SIG-M5 treated with dmso at 0.1 percent for 504 hours (cell line): ENCODE results near the gene FAM9C.

Source experiments
- DNase-seq: peaks from one replicate; lab custom pipeline; 2025; ENCODE audit not compliant: unreplicated experiment; lab: John Stamatoyannopoulos, UW

FAM9C gene

DNA sequence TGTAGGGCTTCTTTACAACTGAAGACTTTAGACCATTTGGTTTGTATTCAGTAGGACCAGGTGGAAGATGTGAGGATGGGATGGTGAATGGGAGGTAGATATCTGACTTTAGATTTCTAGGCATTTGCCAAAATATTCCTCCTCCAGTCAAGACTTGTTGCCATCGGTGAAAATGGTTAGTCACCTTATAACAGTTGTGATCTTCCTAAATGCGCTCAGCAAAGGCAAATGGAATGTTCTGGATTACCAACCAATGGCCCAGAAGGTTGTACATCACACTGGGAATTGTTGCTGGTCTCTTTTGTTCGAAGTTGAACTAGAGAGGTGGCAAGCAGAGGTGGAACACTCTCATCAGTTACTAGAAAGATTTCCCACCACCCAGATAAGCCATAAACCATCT is 35.6 kb downstream of the FAM9C start:
- no peak for DNase-seq

- peak; percentile 45 for DNase-seq
Observed at GRCh38 chrX:13008189-13008533, 36.3 kb downstream of the FAM9C start.

DNA sequence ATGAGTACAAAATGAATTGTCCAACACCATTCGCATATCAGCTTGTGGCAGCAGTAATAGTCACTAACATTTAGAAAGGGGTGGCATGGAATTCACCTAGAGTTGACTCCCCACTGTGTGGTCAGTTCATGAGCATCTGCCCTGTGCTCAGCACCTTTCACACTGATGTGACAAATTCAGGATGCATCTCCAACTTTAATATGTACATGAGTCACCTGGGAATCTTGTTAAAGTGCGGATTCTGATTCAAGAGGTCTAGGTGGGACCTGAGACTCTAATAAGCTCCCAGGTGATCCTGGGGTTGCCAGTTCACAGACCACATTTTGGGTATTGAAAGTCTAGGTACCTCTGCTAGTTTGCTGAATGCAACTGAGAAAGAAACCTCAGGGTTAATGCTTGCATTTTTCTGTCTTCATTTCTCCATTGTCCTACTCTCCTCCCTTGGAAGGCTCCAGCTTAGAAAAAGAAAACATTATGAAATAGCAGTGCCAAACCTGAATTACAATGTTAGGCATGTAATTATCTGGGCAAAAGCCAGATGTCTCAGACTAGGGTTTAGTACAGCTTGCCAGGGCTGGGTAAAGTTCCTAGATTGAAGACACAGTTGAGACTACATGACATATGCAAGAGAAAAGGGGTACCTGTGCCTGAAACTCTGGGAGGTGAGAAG is 36.8 kb downstream of the FAM9C start:
- DNase-seq: no peak

DNA sequence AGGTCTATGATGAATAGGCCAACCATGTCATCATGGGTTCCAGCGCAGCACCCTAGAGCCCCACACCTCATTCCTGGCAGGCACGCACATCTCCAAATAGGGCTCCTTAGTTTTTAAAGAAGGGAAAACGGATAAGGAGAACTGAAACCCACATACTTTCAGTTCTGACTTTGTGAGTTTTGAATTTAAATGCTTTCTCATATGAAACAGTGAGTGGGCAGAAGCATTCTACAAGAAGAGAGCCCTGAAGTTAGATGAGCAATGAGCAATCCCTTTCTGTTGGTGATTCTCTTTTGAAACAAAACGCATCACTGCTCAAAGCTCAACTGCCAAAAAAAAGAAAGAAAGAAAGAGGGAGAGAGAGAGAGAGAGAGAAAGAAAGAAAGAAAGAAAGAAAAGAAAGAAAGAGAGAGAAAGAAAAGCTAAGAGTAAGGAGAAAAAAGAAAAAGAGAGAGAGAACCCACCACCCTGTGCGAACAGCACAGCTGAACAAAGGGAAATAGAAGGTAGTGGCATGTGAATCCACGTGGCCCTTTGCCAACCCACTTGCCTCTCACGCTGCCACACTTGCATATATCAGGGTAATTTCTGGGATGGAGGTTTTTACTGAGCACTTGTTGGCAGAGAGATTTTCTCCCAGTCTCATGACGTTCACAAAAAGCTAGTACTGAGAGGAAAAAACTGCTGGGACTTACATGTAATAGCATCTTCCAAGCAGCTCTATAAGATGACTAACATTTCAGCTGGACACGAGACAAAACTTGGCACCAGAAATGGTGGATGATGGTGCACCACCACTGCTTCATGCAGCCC is 38.6 kb downstream of the FAM9C start:
- DNase-seq: peak; percentile 76

GRCh38 chrX:13001961-13002671 is 42.3 kb downstream of the FAM9C start:
- DNase-seq: peak; percentile 33

DNA sequence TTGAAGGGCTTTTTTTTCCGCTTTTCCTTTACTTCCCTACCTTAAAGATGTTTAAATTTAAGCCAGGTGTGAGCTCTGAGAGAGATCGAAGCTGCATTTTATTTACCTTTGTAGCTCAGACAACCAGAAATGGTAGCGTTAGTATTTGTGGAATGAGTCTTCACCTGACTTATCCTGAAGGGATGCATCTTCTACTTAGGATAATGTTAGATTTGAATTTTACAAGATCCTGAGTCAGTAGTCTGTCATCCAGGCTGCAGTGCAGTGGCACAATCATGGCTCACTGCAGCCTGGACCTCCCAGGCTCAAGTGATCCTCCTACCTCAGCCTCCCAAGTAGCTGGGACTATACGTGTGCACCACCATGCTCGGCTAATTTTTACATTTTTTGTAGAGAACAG is 43.3 kb downstream of the FAM9C start:
- no peak for DNase-seq

- DNase-seq: peak; percentile 71
Observed at GRCh38 chrX:13000301-13000811, 44.1 kb downstream of the FAM9C start.

GRCh38 chrX:12999422-12999821 is 45.0 kb downstream of the FAM9C start:
- no peak for DNase-seq

DNA sequence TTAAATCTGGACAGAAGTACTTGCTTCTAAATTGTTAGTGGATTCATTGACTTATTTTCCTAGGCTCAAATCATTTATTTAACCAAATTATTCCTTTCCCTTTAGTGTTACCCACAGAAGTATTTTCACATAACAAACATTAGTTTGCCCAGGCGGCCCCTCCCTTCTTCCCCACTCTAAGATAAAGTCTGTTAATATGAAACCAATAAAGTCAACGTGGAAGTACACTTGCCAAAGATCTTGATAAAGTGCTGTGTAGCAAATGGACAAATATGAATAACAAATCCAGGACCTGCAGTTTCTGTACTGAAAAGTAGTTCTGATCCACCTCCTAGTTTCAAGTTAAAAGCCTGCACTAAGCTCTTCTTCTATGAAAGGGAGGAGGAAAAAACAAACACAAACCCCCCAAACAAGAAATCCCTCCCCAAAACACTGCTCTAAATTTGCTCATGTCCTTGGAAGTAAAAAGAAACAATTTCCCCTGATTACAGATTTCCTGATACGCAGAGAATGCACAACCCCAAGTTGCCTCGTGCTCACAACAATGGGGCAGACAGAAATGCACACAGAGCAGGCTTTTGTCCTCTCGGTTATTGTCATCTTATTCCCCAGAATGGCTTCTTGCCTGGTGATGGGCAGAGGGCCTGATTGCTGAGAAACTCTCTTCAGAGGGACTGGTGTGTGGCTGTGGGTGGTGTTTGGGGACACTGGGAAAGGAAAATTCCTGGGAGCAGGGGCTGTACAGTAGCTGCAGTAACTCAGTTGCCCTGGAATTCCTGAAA is 46.3 kb downstream of the FAM9C start:
- DNase-seq: no peak

DNA sequence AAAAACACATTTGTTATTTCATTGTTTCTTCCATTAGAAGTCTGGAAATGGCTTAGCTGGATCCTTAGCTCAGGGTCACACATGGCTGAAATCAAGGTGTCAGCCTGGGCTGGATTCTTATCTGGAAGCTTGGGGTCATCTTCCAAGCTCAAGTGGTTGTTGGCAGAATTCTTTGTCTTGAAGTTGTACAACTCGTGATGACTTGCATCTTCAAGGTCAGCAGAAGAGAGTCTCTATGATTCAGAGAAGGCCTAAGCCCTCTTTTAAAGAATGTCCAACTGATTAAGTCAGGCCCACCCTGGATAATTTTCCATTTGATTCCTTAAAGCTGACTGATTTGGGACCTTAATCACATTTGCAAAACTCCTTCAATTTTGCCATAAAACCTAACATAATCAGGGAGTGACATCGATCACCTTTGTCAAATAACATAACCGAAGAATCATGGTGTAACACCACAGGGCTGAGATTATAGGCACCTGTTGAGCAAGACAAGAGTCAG is 47.4 kb downstream of the FAM9C start:
- DNase-seq: no peak

GRCh38 chrX:12994321-12994720 is 50.1 kb downstream of the FAM9C start:
- DNase-seq: no peak

DNA sequence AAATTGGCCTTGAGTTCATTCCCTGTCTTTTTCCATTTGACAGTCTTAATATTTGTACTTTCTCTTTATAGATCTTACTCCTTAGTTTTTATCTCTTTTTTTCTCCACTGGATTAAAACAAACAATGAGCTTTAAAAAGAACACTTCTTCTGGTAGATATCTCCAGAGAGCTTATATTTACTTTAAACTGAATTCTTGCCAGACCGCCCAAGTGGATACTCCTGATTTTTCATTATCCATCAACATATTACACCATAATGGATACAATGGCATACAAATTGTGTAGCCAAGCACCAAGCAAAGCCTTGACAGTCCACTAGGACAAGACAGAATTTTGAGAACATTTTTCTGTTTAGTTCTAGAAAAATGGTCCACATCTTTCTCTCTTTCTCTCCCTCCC is 50.6 kb downstream of the FAM9C start:
- DNase-seq: no peak

DNA sequence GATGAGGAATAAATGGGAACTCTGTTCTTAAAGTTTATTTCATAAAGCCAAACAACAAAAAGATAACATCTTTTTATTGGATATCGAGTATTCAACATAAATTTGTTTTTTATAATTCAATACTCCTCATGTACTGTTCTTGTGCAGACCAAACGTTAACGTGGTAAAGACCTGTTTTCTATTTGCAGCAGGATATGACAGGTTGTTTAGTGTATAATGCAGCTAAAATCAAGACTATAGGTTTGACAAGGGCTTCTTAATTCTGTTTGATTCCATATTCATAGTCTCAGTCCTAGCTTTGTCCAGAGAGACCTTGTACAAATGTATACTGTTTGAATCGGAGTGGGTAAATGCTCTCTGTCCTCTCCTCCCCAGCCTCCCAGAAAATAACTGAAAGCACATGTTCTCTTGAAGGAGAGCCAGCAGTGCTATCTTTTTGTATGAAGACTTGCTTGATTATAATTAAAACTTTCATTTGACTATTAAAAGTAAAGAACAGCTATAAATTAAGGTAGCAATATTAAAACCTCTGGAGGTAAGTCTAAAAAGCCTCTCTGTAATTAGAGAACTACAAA is 51.8 kb downstream of the FAM9C start:
- DNase-seq: no peak

DNA sequence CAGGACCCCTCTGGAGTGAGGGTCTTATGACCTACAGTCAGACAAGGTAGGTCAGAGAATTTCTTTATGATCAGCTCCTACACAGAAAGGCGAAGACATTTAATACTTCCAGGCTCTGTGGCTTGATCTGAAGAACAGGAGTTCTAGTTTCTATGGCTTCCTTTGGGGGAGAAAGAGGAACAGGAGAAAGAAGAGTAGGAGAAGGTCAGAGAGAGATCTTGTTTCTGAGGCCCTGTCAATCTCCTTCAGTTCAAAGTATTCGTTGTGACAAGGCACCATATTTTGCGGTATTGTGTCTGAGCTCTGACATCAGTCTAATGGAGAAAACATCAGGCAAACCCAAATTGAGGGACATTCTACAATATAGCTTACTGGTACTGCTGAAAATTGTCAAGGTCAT is 52.8 kb downstream of the FAM9C start:
- peak; percentile 19 for DNase-seq

- no peak for DNase-seq
Observed at GRCh38 chrX:12989461-12989860, 55.0 kb downstream of the FAM9C start.

- peak; percentile 66 for DNase-seq
Observed at GRCh38 chrX:12988797-12989196, 55.6 kb downstream of the FAM9C start.

- DNase-seq: no peak
Observed at GRCh38 chrX:12987900-12988594, 56.4 kb downstream of the FAM9C start.

DNA sequence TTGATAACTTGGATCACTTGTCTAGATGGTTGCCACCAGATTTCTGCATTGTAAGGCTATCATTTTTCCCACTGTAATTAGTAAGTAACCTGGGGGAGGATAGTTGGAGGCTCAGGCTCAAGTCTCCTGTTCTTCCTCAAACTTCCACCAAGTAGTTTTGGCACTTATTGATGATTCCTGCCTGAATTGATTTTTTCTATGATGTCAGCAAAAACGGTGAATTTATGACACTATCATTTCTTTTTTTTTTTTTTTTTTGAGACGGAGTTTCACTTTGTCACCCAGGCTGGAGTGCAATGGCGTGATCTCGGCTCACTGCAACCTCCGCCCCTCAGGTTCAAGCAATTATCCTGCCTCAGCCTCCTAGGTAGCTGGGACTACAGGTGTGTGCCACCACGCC is 57.1 kb downstream of the FAM9C start:
- no peak for DNase-seq

DNA sequence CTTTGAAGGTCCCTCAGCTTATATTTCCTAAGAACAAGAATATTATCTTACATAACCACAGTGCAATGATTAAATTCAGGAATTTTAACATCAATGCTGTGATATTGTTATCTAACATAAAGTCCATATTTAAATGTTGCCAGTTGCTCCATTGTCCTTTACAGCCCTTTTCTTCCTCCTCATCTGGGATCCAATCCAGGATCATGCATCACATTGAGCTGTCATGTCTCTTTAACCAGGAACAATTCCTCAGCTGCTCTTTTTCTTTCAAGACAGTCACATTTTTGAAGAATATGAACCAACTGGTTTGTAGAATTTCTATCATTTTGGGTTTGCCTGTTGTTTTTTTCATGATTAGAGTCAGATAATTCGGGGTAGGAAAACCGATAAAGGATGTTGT is 57.5 kb downstream of the FAM9C start:
- DNase-seq: no peak

GRCh38 chrX:12986164-12986779 is 58.1 kb downstream of the FAM9C start:
- no peak for DNase-seq
